ENCODE data around the gene PAK5.

DNA sequence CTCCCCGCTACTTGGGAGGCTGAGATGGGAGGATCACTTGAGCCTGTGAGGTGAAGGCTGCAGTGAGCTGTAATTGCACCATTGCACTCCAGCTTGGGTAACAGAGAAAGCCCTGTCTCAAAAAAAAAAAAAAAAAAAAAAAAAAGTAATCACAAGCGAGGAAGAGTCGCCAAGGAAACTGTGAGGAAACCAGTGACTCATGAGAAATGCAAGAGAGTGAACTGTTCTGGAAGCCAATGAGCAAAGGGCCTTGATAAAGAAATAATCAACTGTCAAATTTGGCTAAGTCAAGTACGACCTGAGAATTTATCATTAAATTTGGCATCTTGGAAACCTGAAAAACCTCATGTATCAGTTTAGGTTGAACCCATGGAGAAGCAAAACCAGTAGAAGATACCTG is 340.6 kb downstream of the PAK5 start:
- TF ChIP-seq, protein P1, sequence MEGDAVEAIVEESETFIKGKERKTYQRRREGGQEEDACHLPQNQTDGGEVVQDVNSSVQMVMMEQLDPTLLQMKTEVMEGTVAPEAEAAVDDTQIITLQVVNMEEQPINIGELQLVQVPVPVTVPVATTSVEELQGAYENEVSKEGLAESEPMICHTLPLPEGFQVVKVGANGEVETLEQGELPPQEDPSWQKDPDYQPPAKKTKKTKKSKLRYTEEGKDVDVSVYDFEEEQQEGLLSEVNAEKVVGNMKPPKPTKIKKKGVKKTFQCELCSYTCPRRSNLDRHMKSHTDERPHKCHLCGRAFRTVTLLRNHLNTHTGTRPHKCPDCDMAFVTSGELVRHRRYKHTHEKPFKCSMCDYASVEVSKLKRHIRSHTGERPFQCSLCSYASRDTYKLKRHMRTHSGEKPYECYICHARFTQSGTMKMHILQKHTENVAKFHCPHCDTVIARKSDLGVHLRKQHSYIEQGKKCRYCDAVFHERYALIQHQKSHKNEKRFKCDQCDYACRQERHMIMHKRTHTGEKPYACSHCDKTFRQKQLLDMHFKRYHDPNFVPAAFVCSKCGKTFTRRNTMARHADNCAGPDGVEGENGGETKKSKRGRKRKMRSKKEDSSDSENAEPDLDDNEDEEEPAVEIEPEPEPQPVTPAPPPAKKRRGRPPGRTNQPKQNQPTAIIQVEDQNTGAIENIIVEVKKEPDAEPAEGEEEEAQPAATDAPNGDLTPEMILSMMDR (IDR thresholded peaks at IDR 0.05): no peak
- TF ChIP-seq POLR2A (IDR thresholded peaks at IDR 0.05): no peak

Measured in uterus (tissue), 2 donors.